BE2C (cell line): ENCODE measurements around the gene SORBS2.

Experiments
- DNase-seq: peaks from one replicate; pipeline ENCODE4 v3.0.0-alpha.2; 2020
- H3K27me3 ChIP-seq: fragments of 250-450 bp; sonication (Bioruptor Pico); 2 replicates; pipeline ENCODE4 v1.5.1; 2020; ENCODE audit warnings: mild to moderate bottlenecking
- H3K36me3 ChIP-seq: fragments of 250-450 bp; sonication (Bioruptor Pico); 2 replicates; pipeline ENCODE4 v1.5.1; 2020; ENCODE audit warnings: mild to moderate bottlenecking
- H3K4me1 ChIP-seq: fragments of 250-450 bp; sonication (Bioruptor Pico); 2 replicates; pipeline ENCODE4 v1.5.1; 2020
- H3K4me3 ChIP-seq: 2 replicates; pipeline ENCODE4 v1.5.1; 2011; ENCODE audit warnings: low read depth, low read length
- H3K9me3 ChIP-seq: fragments of 250-450 bp; sonication (Bioruptor Pico); 2 replicates; pipeline ENCODE4 v1.5.1; 2020
- CTCF ChIP-seq: IDR thresholded peaks from 2 replicates; pipeline ENCODE4 v1.5.1; 2012; ENCODE audit warnings: mild to moderate bottlenecking, low read depth, low read length

SORBS2 gene

GRCh38 chr4:185722029-185722316 lies 90.0 kb downstream of the SORBS2 start:
- H3K4me1 ChIP-seq = peaks cover 11% of the 10 kb centered on the region
- TF ChIP-seq CTCF = no peak
- H3K4me3 ChIP-seq = no peak overlapping the region
- H3K9me3 ChIP-seq = no peaks in the 10 kb centered on the region
- DNase-seq = no peak
- no peaks in the 10 kb centered on the region for H3K36me3 ChIP-seq
- no peaks in the 10 kb centered on the region for H3K27me3 ChIP-seq

- TF ChIP-seq CTCF = no peak
- peaks cover 13% of the 10 kb centered on the region for H3K4me1 ChIP-seq
- no peak overlapping the region for H3K4me3 ChIP-seq
- no peaks in the 10 kb centered on the region for H3K9me3 ChIP-seq
- no peaks in the 10 kb centered on the region for H3K27me3 ChIP-seq
- no peak for DNase-seq
- no peaks in the 10 kb centered on the region for H3K36me3 ChIP-seq
Observed at GRCh38 chr4:185721190-185722028, 90.6 kb downstream of the SORBS2 start.

- Histone ChIP-seq H3K9me3 (no peaks in the 10 kb centered on the region), H3K36me3 (no peaks in the 10 kb centered on the region), H3K27me3 (no peaks in the 10 kb centered on the region), H3K4me1 (peaks cover 23% of the 10 kb centered on the region), H3K4me3 (no peak overlapping the region)
- no peak for TF ChIP-seq CTCF
- no peak for DNase-seq
Observed at GRCh38 chr4:185719500-185719858, 92.5 kb downstream of the SORBS2 start.

- peaks cover 24% of the 10 kb centered on the region for H3K4me1 ChIP-seq
- no peak for DNase-seq
- no peak overlapping the region for H3K4me3 ChIP-seq
- H3K27me3 ChIP-seq = no peaks in the 10 kb centered on the region
- TF ChIP-seq CTCF = no peak
- H3K36me3 ChIP-seq = no peaks in the 10 kb centered on the region
- no peaks in the 10 kb centered on the region for H3K9me3 ChIP-seq
Observed at GRCh38 chr4:185718578-185719499, 93.2 kb downstream of the SORBS2 start.

- Histone ChIP-seq H3K4me1 (peaks cover 34% of the 10 kb centered on the region), H3K9me3 (no peaks in the 10 kb centered on the region), H3K27me3 (no peaks in the 10 kb centered on the region), H3K4me3 (no peak overlapping the region), H3K36me3 (no peaks in the 10 kb centered on the region)
- TF ChIP-seq CTCF = no peak
- DNase-seq = no peak
Observed at GRCh38 chr4:185717377-185717741, 94.6 kb downstream of the SORBS2 start.
